ENCODE results near the gene BAG5.
A peak's percentile ranks its signal among the peaks of the same experiment; 100 is the strongest.

BAG5 gene

DNA sequence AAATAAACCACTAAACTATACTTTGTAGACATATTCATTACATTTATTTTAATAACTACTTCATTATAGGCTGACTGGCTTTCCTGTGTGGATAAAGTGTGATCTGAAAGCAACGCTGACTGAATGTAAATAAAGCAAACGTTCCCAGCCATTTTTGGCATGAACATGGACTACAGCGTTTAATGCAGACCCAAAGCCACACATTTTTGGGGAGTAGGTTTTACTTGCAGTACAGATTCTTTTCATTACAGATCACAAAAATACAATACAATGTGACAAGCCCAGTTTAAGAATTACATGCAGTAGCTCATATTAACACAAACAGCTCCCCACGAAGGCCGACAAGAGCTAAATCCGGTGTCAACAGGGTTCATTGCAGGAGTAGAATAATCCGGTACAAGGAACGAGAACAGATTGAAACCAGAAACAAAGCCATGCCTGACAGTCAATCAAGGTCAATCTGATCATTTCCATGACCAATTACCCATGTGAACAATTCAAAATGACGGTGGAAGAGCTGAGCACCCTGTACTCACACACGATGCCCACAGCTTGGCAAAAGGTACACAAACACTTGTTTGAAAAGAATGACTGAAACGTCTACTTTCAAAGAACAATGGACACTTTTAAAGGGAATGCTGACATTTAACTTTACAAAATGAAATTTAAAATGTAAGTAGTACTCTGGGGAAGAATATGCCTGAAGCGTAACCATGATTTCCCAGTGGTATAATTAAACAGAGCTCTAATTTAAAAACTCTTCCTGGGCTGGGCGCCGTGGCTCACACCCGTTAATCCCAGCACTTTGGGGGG is 5.3 kb downstream of the BAG5 start:
- no peak for TF ChIP-seq POLR2A (IDR thresholded peaks at IDR 0.05; ENCODE audit: low read depth, low read length)
- FAIRE-seq (no peak), DNase-seq (ENCODE audit: insufficient read length, low spot score) (no peak)

DNA sequence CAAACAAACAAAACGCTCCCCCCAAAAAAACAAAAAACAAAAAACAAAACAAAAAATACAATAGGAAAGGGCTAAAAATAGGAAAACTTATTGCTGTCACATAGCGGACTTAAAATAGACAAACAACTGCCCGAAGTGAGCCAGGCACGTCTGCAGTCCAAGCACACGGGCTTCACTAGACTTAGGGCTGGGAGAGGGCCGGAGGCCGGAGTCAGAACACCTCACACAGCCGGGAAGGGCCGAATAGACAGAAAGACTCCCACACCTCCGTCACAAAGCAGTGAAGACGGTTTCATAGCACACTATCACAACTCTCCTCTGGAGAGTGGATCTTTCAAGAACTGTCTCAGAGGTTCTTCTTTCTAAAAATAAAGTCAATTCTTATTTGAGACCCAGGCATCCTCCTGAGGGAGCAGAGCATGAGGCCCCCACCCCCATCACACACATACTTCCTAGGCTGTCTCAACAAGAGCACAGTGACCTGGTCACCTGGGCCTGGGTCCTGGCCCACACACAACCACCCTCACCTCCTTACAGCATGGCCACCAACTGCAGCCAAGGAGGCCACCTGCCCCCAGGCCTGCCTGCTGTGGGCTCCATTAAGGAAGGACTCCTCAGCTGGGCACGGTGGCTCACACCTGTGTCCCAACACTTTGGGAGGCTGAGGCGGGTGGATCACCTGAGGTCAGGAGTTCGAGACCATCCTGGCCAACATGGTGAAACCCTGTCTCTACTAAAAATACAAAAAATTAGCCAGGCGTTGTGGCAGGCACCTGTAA is 6.7 kb downstream of the BAG5 start:
- no peak for TF ChIP-seq POLR2A (IDR thresholded peaks at IDR 0.05; ENCODE audit: low read depth, low read length)
- DNase-seq (ENCODE audit: insufficient read length, low spot score) (no peak), FAIRE-seq (no peak)

DNA sequence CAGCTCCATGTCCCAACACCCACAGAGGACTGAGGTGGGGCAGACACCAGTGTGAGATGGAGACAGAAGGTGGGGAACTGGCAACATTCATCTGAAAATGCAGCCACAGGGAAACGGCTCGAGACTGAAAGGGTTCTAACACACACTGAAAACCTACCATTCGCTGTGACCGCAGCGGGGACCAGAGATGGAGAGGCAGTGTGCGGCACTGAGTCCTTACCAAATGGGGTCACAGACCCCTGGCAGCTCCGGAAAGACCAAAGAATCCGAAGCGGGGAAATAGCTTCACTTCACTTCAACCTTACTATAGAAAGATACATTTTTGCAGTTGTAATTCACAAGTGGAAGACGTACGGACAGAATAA is 9.6 kb downstream of the BAG5 start:
- no peak for FAIRE-seq
- no peak for TF ChIP-seq POLR2A (IDR thresholded peaks at IDR 0.05; ENCODE audit: low read depth, low read length)
- DNase-seq (ENCODE audit: insufficient read length, low spot score) = no peak

DNA sequence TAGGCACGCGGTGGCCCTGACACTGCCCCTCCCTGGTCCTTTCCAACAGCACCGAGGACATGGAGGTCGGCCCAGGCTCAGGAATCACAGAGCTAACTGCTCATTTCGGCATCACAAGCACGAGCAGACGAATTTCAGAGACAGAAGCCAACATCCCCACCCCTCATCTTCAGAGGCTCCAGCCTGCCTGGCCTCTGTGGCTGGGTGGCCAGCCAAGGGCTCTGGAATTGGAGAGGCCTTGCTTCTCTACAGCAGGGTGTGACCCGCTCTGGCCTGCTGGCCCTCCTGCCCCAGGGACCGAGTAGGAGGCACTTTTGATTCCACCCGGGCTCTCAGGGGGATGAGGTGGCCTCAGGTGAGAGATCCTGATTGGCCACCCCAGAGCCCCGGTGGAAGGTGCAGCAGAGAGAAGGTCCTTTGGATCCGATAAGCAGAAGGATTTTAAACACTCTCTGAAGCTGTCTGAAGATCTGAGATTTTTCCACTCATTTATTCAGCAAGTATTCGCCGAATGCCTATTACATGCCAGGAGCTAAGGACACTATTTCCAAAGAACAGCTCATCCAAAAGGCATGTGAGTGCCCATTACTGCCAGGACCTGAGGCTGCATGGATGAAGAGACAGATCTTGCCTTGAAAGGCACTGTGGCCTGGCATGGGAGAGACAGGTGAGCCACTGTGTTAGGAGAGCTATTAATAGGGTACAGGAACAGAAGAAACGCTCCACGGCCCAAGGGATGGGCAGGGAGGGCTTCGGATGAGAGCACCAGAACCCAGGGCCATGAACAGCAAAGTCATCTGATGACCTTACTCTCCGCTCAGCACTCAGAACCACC is 10.2 kb downstream of the BAG5 start:
- peak; percentile 98 for FAIRE-seq
- no peak for TF ChIP-seq POLR2A (IDR thresholded peaks at IDR 0.05; ENCODE audit: low read depth, low read length)
- DNase-seq (ENCODE audit: insufficient read length, low spot score) = peak; percentile 70

DNA sequence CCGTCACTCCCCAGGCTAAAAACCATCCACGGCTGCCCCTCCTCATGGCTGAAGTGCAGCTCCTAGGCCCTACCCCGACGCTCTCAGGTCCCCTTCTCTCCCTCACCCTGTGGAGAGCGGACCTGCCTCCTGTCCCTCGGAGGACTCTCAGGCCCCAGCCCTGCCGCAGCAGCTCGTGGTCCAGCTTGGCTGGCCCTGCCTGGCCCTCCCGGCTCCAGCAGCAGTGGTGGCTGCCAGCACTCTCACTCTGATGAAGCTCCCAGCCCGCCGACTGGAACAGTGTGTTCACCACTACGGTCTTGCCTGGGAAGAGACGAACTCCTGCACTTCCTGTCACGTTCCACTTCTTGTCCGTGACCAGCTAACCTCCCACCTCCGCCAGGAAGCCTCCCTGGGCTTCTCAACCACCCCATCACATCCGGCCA is 11.1 kb downstream of the BAG5 start:
- TF ChIP-seq POLR2A (IDR thresholded peaks at IDR 0.05; ENCODE audit: low read depth, low read length) = no peak
- DNase-seq (ENCODE audit: insufficient read length, low spot score) (no peak), FAIRE-seq (no peak)

DNA sequence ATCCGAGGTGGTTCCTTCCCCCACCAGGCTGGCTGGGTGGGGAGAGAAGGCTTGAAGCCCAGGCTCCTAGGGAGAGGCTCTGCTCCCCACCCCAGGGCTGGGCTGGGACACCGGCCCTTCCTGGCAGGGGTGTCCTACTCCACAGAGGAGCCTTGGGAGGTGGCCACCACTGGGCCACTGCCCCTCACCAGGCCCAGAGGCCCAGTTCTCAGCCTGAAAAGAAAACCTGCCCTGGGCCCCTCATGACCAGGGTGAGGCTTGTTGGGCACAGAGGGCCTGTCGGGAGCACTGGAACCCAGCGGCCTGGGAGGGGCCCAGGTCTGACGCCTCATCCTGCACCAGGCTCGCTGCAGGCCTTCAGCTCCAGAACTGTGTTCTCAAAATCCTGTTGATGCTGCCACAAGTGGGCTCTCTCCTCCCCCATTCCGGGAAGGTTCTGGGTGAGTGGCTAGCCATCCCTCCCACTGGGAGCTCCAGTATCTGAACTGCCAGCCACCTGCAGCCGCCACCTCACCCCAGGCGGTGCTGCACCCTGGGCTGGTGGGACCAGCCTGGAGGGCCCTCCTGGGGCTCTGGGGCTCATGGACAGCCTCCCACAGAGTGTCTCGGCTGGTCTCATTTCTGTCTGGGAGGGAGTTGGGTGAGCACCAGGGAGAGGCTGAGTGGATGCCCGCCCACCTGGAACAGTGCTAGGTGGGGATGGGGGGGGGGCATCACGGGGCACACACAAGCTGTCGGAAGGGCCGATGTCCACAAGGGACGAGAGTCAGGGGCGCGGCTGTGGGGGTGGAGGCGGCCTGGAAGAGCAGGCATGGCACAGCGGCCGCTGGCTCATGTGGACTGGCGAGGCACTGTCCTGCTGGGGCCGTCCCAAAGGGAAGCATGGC is 11.8 kb downstream of the BAG5 start:
- no peak for TF ChIP-seq POLR2A (IDR thresholded peaks at IDR 0.05; ENCODE audit: low read depth, low read length)
- FAIRE-seq = no peak

DNA sequence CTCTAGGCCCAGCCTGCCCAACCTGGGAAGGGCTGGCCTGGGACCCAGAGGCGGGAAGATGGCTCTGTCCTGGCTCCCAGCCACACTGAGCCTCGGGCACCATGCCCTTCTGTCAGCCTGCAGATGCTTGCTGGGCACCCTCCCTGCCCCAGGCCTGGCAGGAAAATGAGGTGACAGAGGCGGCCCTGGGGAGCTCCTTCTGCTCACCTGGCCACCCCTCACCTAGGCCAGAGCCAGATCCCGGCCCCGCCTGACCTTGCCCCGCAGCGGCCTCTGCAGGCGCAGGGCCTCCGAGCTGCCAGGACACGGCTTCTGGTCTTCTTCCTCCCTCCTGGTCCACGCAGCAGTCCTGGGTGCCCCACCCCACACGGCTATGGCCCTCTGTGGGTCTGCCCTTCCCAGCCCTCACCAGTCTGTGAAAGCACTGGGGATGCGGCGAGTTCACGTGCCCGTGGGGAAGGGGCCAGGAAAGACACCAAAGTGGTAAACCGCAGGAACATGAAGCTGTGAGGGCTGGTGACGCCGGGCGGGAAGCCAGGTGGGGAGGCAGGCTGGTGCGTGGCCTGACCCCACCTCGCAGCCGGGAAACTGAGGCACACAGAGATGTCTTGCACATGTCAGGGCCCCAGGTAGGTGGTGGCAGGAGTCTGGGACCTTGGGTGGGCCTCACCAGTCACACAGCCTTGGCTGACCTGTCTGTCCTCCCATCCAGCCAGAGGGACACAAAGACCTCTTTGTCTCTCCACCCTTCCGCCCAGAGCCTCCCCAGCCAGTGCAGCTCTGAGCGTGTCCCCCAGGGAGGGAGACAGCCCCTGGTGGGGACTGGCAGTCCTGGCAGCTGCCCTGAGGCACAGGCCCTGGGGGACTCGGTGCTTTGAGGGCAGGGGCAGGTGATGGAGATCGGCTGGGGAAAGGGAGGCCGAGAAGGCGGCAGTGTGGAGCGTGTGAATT is 12.8 kb downstream of the BAG5 start:
- DNase-seq (ENCODE audit: insufficient read length, low spot score) (no peak), FAIRE-seq (no peak)
- no peak for TF ChIP-seq POLR2A (IDR thresholded peaks at IDR 0.05; ENCODE audit: low read depth, low read length)

More for the DNA sequence above, 11.8 kb downstream of the BAG5 start:
- no peak for DNase-seq (ENCODE audit: insufficient read length, low spot score)

DNA sequence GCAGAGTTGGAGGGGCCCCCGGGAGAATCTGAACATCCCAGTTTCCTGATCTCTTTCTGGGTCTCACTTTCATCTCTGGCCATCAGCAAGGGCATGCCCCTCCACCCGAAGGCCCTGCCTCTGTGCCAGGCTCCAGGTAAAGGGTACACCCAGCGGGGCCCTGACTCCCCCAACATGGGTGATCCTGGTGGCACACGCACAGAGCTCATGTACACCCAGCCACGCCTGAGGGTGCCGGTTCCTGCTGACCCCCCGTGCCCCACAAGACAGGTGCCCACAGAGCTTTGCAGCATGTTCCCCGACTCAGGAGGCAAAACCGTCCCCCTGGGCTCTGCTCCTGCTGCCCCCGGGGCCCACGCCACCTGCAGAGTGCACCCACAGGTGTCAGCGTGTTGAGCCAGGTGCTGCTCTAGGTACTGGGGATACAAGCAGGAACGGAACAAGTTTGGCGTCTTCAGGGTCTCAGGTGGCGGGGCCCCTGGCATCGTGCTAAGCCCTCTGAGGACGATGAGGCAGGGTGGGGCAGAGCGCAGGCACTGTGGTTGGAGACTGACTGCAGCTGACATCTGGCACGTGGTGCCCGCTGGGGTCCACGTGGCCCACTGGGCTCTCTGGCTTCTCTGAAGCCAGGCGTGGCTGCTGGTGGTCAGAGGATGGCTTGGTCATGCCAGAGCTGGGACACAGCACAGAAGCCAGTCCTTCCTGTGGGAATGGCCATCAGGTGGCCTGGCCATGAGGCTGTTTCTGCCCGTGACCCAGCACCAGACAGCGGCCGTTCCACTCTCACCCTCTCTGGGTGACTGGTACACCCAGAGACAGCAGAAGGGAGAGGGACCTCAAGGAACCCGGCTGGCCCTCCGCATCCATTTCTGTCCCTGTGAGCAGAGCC is 13.8 kb downstream of the BAG5 start:
- DNase-seq (ENCODE audit: insufficient read length, low spot score) (no peak), FAIRE-seq (no peak)
- no peak for TF ChIP-seq POLR2A (IDR thresholded peaks at IDR 0.05; ENCODE audit: low read depth, low read length)

DNA sequence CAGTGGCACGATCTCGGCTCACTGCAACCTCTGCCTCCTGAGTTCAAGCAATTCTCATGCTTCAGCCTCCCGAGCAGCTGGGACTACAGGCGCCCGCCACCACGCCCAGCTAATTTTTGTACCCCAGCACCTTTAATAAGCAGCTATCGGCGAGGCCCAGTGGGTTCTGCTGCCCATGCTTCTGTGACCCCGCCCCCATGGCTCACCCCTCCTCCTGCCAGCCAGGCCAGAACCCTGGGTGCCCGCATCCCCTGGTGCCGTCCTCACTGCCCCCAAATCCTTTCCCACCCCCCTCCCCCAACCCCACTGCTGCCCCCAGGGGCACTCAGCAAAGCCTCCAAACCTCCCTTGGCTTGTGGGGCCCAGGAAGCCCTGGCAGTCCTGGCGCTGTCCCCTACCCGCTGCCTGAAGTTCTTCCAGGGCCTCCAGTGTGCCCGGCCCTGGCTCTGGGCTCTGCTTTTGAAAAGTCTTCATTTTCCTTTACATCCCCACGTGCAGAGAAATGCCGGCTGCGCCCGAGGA is 14.5 kb downstream of the BAG5 start:
- no peak for DNase-seq (ENCODE audit: insufficient read length, low spot score)
- FAIRE-seq = no peak
- no peak for TF ChIP-seq POLR2A (IDR thresholded peaks at IDR 0.05; ENCODE audit: low read depth, low read length)

DNA sequence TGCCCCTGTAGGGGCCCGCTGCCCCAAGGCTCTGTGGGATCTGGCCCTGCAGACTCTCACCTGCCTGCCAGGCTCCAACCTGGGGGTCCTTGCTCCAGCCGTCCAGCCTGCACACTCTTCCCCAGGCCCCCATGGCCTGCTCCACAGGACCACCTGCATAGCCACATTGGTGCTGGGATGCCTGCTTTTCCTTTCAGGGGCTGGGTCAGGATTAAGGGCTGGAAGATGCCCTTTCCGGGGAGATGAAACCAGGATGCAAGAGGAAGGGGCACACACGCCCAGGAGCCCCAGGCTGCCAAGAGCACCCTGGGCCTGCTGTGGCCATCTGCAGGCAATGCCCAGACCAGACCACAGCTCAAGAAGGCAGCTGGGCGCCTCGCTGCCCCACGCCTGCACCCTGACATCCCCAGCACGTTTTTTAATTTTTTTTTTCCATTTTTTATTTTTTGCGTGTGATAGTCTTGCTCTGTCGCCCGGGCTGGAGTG is 15.0 kb downstream of the BAG5 start:
- no peak for DNase-seq (ENCODE audit: insufficient read length, low spot score)
- TF ChIP-seq POLR2A (IDR thresholded peaks at IDR 0.05; ENCODE audit: low read depth, low read length) = no peak
- no peak for FAIRE-seq
